HG03354 (cell line): ENCODE data around the gene SPAG16.

ENCODE experiments used
- ATAC-seq: cut with Tn5 transposase; IDR thresholded peaks from one replicate; pipeline ENCODE4 v1.9.1; 2021; ENCODE audit warnings: mild to moderate bottlenecking; ENCODE audit not compliant: unreplicated experiment, poor library complexity, severe bottlenecking

Gene SPAG16

GRCh38 chr2:214192711-214193110, 908.4 kb downstream of the SPAG16 start:
- no peak for ATAC-seq

- no peak for ATAC-seq
These were observed 909.7 kb downstream of the SPAG16 start for GRCh38 chr2:214193943-214194342.

GRCh38 chr2:214196260-214196659, 912.0 kb downstream of the SPAG16 start:
- no peak for ATAC-seq

GRCh38 chr2:214201892-214202291, 917.6 kb downstream of the SPAG16 start:
- no peak for ATAC-seq

GRCh38 chr2:214203214-214203613, 919.0 kb downstream of the SPAG16 start:
- no peak for ATAC-seq

GRCh38 chr2:214203744-214204289, 919.6 kb downstream of the SPAG16 start:
- ATAC-seq = no peak

- no peak for ATAC-seq
These were observed 930.8 kb downstream of the SPAG16 start for GRCh38 chr2:214215107-214215506.

GRCh38 chr2:214217136-214217535, 932.9 kb downstream of the SPAG16 start:
- ATAC-seq = no peak

- ATAC-seq = no peak
These were observed 933.3 kb downstream of the SPAG16 start for GRCh38 chr2:214217599-214217998.

- ATAC-seq = no peak
These were observed 936.0 kb downstream of the SPAG16 start for GRCh38 chr2:214220251-214220650.

- ATAC-seq = no peak
These were observed 941.8 kb downstream of the SPAG16 start for GRCh38 chr2:214226061-214226460.

- no peak for ATAC-seq
These were observed 948.0 kb downstream of the SPAG16 start for GRCh38 chr2:214232271-214232670.

GRCh38 chr2:214233164-214233563, 948.9 kb downstream of the SPAG16 start:
- no peak for ATAC-seq

GRCh38 chr2:214242797-214243196, 958.5 kb downstream of the SPAG16 start:
- ATAC-seq = no peak

- ATAC-seq = no peak
These were observed 960.6 kb downstream of the SPAG16 start for GRCh38 chr2:214244847-214245246.

- no peak for ATAC-seq
These were observed 962.2 kb downstream of the SPAG16 start for GRCh38 chr2:214246417-214246816.

GRCh38 chr2:214247531-214247930, 963.3 kb downstream of the SPAG16 start:
- ATAC-seq = no peak

GRCh38 chr2:214255046-214255445, 970.8 kb downstream of the SPAG16 start:
- ATAC-seq = no peak

GRCh38 chr2:214261683-214262082, 977.4 kb downstream of the SPAG16 start:
- no peak for ATAC-seq

- ATAC-seq = no peak
These were observed 979.9 kb downstream of the SPAG16 start for GRCh38 chr2:214264171-214264570.

GRCh38 chr2:214265991-214266489, 981.8 kb downstream of the SPAG16 start:
- ATAC-seq = no peak

- no peak for ATAC-seq
These were observed 993.6 kb downstream of the SPAG16 start for GRCh38 chr2:214277880-214278279.
